Mucosa of stomach (tissue), 1 donor: Measurements from ENCODE around the gene MRPL21.

ENCODE experiments used
- H3K27me3 ChIP-seq: one replicate; pipeline ENCODE4 v1.7.0; 2013; ENCODE audit warnings: mild to moderate bottlenecking, low read length; ENCODE audit not compliant: control insufficient read depth, insufficient read depth
- H3K36me3 ChIP-seq: one replicate; pipeline ENCODE4 v1.7.0; 2013; ENCODE audit warnings: low read length; ENCODE audit not compliant: control insufficient read depth, insufficient read depth
- H3K4me1 ChIP-seq: one replicate; pipeline ENCODE4 v1.7.0; 2013; ENCODE audit warnings: mild to moderate bottlenecking, low read length; ENCODE audit not compliant: control insufficient read depth, insufficient read depth
- H3K4me3 ChIP-seq: one replicate; pipeline ENCODE4 v1.7.0; 2013; ENCODE audit warnings: low read length
- H3K9ac ChIP-seq: one replicate; pipeline ENCODE4 v1.7.0; 2013; ENCODE audit warnings: mild to moderate bottlenecking, low read length, moderate library complexity
- H3K9me3 ChIP-seq: one replicate; pipeline ENCODE4 v1.7.0; 2013; ENCODE audit warnings: mild to moderate bottlenecking, low read length, moderate library complexity; ENCODE audit not compliant: control insufficient read depth
- donor health status: Pancreatic carcinoma.

The MRPL21 gene

DNA sequence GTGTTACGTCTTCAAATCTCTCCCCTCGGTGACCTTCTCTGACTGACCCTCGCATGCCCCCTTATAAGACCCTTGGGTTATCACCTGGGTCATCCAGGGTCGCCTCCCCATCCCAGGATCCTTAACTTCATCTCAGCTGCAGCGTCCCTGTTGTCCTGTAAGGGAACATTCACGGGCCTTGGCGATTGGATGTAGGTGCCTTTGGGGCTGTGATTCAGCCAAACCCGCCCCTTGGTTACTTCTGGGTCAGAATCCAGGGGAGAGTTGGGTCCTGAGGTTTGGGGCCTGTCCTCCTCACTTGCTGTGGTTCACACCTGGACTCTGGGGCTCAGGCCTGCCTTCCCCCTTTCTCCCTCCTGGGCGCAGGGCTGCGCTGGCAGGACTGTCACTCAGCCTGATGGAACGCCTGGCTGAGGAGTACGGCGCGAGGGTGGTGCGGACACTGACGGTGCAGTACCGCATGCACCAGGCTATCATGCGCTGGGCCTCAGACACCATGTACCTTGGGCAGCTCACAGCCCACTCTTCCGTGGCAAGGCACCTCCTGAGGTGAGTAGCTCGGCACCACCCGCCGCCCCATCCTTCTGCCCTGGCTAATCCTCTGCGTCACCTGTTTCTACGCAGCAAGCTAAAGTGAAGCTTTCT is 29.4 kb upstream of the MRPL21 start:
- H3K4me3 ChIP-seq: no peak overlapping the region
- no peak overlapping the region for H3K9ac ChIP-seq
- H3K9me3 ChIP-seq: no peaks in the 10 kb centered on the region
- H3K27me3 ChIP-seq: no peaks in the 10 kb centered on the region
- H3K4me1 ChIP-seq: no peaks in the 10 kb centered on the region
- peaks cover 36% of the 10 kb centered on the region for H3K36me3 ChIP-seq

DNA sequence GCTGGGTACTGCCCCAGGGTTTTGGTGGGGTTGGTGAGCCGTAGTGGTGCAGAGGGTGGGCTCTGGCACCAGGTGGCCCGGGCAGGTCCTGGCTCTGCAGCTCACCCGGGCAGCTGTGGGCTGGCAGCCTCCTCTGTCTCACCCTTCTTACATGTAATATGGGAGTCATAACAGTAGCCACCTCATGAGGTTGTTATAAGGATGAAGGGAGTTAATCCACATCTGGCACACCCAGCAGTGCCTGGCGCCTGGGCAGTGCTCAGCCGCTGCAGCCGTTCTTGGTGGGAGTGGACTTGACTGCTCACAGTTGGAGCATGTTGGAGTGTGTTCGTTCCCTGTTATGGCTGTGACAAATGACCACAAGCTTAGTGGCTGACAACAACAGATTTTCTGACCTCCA is 28.7 kb upstream of the MRPL21 start:
- Histone ChIP-seq H3K9ac (no peak overlapping the region), H3K4me1 (no peaks in the 10 kb centered on the region), H3K9me3 (no peaks in the 10 kb centered on the region), H3K36me3 (peaks cover 37% of the 10 kb centered on the region), H3K27me3 (no peaks in the 10 kb centered on the region), H3K4me3 (no peak overlapping the region)

DNA sequence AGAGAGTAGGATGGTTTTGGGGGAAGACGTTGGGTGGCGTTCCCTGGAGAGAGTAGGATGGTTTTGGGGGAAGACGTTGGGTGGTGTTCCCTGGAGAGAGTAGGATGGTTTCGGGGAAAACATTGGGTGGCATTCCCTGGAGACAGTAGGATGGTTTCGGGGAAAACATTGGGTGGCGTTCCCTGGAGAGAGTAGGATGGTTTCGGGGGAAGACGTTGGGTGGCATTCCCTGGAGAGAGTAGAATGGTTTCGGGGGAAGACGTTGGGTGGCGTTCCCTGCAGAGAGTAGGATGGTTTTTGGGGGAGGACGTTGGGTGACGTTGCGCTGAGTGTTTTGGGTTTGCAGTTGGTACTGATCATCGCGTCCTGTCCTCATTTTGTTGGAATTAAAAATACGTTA is 28.3 kb upstream of the MRPL21 start:
- Histone ChIP-seq H3K4me1 (no peaks in the 10 kb centered on the region), H3K27me3 (no peaks in the 10 kb centered on the region), H3K9me3 (no peaks in the 10 kb centered on the region), H3K9ac (no peak overlapping the region), H3K36me3 (peaks cover 37% of the 10 kb centered on the region), H3K4me3 (no peak overlapping the region)

DNA sequence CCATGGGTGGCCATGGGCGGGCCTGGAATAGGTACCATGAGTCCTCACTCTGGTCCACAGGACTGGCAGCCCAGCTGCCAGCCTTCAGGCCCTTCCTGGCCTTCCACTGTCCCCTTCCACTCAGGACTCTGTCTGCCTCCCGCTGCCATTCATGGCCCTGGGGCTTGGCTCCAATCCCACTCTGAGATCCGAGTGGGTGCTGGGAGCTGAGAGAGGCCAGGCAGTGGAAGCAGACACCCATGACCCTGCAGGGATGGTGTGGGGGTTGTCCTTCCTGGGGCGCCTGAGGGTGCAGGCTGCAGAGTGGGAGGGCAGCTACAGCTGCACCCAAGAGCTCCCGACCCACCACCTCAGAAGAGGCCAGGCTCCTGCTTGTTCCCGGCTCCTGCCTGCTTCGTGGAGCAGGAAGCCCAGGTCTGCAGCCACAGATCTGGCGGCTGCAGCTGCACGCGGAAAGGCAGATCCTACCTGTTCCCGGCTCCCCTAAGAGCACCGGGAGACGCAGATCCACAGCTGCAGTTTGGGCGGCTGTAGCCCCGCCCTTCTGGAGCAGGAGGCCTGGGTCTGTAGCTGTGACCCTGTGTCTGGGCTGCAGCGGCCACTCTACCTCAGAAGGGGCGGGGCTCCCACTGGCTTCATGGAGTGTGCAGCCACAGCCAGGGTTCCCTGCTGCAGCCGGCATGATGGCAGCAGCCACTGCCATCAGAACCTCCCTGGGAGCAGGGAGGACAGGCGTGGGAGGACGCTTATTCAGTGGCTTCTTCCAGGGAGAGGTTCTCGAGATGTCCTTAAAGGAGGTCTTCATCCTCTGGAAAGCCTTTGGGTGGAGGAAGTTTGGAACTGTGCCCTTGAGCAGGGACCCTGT is 27.6 kb upstream of the MRPL21 start:
- no peaks in the 10 kb centered on the region for H3K27me3 ChIP-seq
- H3K4me1 ChIP-seq: no peaks in the 10 kb centered on the region
- H3K9me3 ChIP-seq: no peaks in the 10 kb centered on the region
- H3K36me3 ChIP-seq: peaks cover 34% of the 10 kb centered on the region
- no peak overlapping the region for H3K9ac ChIP-seq
- no peak overlapping the region for H3K4me3 ChIP-seq

DNA sequence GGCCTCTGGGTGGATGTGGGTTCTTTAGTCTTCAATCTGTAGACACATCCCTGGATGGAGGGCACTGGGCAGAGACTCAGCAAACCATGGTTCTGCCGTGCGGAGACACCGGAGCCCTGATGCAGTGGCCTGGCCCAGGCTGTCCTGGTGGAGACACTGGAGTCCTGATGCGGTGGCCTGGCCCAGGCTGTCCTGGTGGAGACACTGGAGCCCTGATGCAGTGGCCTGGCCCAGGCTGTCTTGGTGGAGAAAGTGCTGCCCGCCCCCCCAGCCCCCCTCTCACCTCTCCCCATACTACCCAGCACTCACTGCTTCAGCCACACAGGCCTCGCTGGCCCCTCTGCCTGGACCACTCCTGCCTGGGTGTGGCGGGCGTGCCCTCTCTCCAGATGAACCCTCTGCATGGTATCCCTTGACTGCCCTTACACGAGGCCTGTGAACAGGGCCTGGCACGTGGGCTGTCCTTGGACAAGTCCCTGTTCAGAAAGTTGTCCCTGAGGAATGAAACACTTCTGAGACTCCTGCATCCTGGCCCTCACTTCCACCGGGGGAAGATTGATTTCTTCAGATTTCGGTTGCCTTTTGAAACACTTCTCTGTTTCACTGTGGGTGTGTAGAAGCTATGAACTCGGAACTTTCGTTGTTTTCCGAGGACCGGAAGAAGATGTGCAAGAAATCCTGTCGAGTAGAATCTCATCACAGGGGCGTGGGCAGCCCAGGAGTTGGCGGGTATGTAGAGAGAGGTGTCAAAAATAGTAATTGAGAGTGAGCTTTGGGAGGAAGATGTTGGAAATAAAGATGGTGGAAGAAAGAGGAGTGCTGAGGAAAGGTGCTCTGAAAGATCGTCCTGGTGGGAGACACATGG is 26.3 kb upstream of the MRPL21 start:
- no peaks in the 10 kb centered on the region for H3K27me3 ChIP-seq
- no peaks in the 10 kb centered on the region for H3K4me1 ChIP-seq
- no peak overlapping the region for H3K9ac ChIP-seq
- peaks cover 28% of the 10 kb centered on the region for H3K36me3 ChIP-seq
- no peaks in the 10 kb centered on the region for H3K9me3 ChIP-seq
- no peak overlapping the region for H3K4me3 ChIP-seq

DNA sequence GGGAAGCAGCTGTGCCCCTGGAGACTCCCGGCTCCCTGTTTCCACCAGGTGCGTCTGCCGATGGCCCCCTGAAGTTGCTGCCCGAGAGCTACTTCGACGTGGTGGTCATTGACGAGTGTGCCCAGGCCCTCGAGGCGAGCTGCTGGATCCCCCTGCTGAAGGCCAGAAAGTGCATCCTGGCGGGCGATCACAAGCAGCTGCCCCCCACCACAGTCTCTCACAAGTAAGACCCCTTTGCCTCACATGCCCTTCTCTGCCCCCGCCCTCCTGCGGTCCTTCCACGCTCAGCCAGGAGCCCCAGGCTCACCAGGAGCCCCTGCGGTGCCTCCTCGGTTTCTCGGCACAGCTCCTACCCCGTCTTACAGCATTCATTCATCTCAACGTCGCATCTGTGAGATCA is 25.5 kb upstream of the MRPL21 start:
- H3K4me3 ChIP-seq: no peak overlapping the region

DNA sequence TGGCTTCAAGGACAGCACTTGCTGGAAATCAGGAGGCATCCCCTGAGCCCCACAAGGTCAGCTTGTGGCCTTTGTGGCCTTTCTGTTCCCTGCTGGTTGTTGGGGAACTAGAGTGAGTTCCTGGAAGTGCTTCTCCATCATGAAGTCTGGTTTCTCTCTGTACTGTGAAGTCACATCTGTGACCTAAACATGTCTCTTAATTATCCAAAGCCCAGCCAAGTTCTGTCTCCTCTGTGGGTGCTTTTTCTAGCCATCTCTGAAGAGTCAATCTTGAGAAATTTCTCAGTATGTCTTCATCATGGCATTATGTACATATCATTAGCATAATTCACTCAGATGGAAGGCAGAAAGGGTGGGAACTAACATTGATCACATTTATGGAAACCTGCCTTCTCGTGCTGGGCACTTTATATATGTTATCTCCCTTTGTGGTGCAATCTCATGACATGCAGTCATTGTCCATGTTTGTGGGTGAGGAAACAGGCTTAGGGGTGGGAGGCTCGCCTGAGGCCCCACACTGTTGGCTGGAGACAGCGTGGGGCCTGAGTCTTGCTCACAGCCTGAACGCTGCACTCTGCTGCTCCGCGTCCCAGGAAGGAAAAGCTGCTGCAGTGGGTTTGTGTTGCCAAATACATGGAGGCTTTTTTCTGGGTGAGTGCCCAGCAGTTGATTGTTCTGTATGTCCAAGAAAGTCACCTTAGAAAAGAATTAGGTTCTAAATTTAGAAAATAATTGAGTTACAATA is 24.7 kb upstream of the MRPL21 start:
- Histone ChIP-seq H3K9ac (no peak overlapping the region), H3K9me3 (no peaks in the 10 kb centered on the region), H3K4me3 (no peak overlapping the region), H3K27me3 (no peaks in the 10 kb centered on the region), H3K4me1 (no peaks in the 10 kb centered on the region), H3K36me3 (peaks cover 24% of the 10 kb centered on the region)

More for the DNA sequence above, 25.5 kb upstream of the MRPL21 start:
- H3K27me3 ChIP-seq: no peaks in the 10 kb centered on the region
- H3K9me3 ChIP-seq: no peaks in the 10 kb centered on the region
- no peak overlapping the region for H3K9ac ChIP-seq
- no peaks in the 10 kb centered on the region for H3K4me1 ChIP-seq
- H3K36me3 ChIP-seq: peaks cover 28% of the 10 kb centered on the region

DNA sequence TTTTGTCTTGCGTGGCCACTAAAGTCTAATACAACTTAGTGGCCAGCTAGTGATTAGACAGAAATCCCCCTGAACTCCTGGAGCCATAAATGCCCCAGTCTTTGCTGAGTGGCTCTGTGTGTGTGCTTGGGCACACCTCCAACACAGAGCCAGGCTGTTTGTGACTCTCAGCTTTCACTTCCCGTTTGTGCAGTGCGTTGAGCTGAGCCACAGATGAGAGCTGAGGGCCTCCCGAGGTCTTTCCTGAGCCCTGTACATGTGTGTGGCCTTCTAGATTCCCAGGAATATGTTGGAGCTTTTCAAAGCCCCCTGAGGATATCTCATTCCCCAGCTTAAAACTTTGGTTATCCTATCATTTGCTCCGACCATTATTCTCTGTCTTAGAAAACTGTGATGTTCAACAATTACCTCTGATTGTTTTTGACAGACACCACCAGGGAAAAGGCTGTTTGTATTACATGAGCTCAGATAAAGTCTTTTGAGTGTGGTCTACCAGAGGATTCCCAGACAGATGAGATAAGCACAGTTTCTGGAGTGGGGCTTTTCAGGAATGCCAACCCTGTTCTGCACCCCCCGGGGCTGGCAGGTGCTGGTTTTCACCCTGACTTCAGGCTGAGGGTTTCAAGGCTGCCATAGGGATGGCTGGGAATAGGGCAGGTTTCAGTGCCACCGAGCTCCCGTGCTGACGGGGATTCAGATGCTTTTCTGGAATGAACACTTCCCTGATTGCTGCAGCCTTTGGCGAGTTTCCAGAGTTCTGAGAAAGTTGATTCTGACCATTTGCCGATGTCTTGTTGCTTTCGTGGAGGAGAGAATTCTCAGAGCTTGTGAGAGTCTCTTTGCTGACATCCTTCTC is 23.9 kb upstream of the MRPL21 start:
- Histone ChIP-seq H3K36me3 (peaks cover 24% of the 10 kb centered on the region), H3K9me3 (no peaks in the 10 kb centered on the region), H3K9ac (no peak overlapping the region), H3K4me3 (no peak overlapping the region), H3K27me3 (no peaks in the 10 kb centered on the region), H3K4me1 (no peaks in the 10 kb centered on the region)

DNA sequence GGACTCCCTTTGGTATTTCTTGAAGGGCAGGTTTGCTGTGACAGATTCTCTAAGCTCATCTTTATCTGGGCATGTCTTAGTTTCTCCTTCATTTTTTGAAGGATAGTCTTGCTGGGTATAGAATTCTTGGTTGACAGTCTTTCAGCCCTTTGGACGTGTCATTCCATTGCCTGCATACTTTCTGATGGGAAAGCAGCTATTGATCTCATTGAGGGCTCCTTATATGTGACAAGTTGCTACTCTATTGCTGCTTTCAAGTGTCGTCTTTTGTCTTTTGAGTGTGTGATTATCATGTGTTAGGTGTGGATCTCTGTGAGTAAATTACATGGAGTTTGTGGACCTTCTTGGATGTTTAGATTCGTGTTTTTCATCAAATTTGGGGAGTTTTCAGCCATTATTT is 22.0 kb upstream of the MRPL21 start:
- Histone ChIP-seq H3K9me3 (no peaks in the 10 kb centered on the region), H3K27me3 (no peaks in the 10 kb centered on the region), H3K4me1 (no peaks in the 10 kb centered on the region), H3K36me3 (peaks cover 21% of the 10 kb centered on the region), H3K4me3 (no peak overlapping the region), H3K9ac (no peak overlapping the region)

DNA sequence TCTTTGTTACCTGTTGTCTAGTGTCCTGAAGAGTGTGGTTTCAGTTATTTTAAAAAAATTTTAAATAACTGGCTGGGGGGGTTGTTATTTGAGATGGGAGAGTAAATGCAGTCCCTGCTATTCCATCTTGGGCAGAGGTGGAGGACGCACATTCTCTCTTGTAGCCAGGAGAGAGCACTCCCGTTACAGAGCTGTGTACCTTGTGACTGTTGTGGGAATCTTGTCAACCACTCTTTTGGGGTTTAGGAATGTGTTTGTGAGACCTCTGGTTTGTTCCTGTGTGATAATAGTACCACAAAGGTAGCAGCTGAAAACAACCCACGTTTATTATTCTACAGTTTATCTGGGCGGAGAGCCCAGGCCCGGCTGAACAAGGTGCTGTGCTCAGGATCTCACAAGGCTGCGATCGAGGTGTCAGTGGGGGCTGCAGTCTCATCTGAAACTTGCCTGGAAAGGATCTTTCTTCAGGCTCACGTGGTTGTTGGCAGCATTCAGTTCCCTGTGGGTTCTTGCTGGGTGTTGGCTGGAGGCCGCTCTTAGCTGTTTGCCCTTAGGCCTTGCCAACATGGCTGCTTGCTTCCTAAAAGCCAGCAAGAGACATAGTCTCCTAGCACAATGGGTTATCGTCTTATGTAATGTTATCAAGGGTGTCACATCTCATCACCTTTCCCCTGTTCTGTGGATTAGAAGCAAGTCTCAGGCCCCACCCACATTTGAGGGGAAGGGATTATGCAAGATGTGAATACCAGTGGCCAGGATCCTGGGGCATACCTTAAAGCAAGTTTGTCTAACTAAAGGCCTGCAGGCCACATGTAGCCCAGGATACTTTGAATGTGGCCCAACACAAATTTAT is 20.7 kb upstream of the MRPL21 start:
- H3K36me3 ChIP-seq: peaks cover 11% of the 10 kb centered on the region
- H3K4me3 ChIP-seq: no peak overlapping the region
- H3K9me3 ChIP-seq: no peaks in the 10 kb centered on the region
- no peaks in the 10 kb centered on the region for H3K4me1 ChIP-seq
- no peak overlapping the region for H3K9ac ChIP-seq
- H3K27me3 ChIP-seq: no peaks in the 10 kb centered on the region
